MCF 10A (cell line): ENCODE data around the gene PET100. TPM values are rescaled to one million over a fixed set of nuclear protein-coding genes. Genes with fewer than 3 reads are reported as not detected.

ENCODE experiments used
- BruUV-seq: library from RNA; stranded (reverse); fragments of 400-500 nt; replicated peaks from 2 replicates; lab custom pipeline; 2021; lab: Mats Ljungman, UMichigan
- CTCF ChIA-PET: fragments of 300-600 bp; sonication (Branson Sonifier 250); formaldehyde crosslinking; extraction: SDS; loops from one replicate; lab custom pipeline; 2021; ENCODE audit warnings: antibody characterized with exemption, inconsistent platforms; lab: Yijun Ruan, JAX
- POLR2A ChIA-PET: fragments of 300-600, 350-650 bp; sonication (Branson Sonifier 250); formaldehyde crosslinking; extraction: SDS; loops from one replicate; lab custom pipeline; 2020; ENCODE audit warnings: antibody characterized with exemption, inconsistent platforms; lab: Yijun Ruan, JAX
- DNase-seq: peaks from one replicate; pipeline ENCODE4 v3.0.0-alpha.2; 2018; ENCODE audit not compliant: unreplicated experiment
- H3K27ac Mint-ChIP-seq: one replicate; pipeline ENCODE4 v1.8.0; 2022; ENCODE audit warnings: mild to moderate bottlenecking, low read depth, mixed read lengths; ENCODE audit not compliant: unreplicated experiment
- H3K27me3 Mint-ChIP-seq: one replicate; pipeline ENCODE4 v1.8.0; 2022; ENCODE audit warnings: mixed read lengths; ENCODE audit not compliant: insufficient read depth, unreplicated experiment
- H3K36me3 Mint-ChIP-seq: one replicate; pipeline ENCODE4 v1.8.0; 2022; ENCODE audit warnings: mild to moderate bottlenecking, moderate library complexity, mixed read lengths; ENCODE audit not compliant: insufficient read depth, unreplicated experiment
- H3K4me1 Mint-ChIP-seq: one replicate; pipeline ENCODE4 v1.8.0; 2022; ENCODE audit warnings: mixed read lengths; ENCODE audit not compliant: insufficient read depth, unreplicated experiment
- H3K4me3 Mint-ChIP-seq: one replicate; pipeline ENCODE4 v1.8.0; 2022; ENCODE audit warnings: mild to moderate bottlenecking, moderate library complexity, mixed read lengths; ENCODE audit not compliant: unreplicated experiment
- H3K9me3 Mint-ChIP-seq: one replicate; pipeline ENCODE4 v1.8.0; 2022; ENCODE audit warnings: mixed read lengths; ENCODE audit not compliant: unreplicated experiment
- CTCF ChIP-seq: fragments of 200-600 bp; IDR thresholded peaks from one replicate; pipeline ENCODE4 v1.8.0; 2022; ENCODE audit warnings: antibody characterized with exemption, mild to moderate bottlenecking; ENCODE audit not compliant: unreplicated experiment
- intact Hi-C: fragments of 100-400 bp; cut with micrococcal nuclease; formaldehyde crosslinking; loops from 2 replicates; pipeline ENCODE4 v1.14.1; 2022
- total RNA-seq: library from RNA; stranded (reverse); gene quantifications from 2 replicates; pipeline ENCODE4 v1.2.3, GENCODE V29; 2022

PET100 gene
- total RNA-seq, 1 experiment from 2014 or later: 53.9 TPM

DNA sequence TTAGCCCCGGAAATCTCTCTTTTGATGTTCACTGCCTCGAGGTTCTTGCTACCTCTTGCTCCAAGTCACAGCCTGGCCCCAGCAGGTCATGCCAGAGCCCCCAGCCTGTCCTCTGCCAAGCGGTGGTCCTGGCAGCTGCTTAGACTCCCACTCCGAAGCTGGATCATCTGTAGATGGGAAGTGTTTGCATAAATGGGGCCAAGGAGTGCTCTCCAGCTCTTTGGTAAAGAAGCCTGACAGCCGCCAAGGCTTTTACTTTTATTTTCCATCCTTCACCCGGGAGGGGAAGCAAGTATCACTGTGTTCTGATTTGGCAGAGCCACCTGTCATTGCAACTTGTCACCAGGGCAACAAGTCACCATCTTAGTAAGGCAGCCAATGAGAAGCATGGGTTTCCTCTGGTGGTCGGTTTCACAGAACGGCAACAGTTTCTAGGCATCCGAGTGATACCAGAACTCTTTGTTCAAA, 28.7 kb downstream of the PET100 start:
- ChIA-PET POLR2A (no interaction called here), CTCF (interaction anchor here (0.7 to 6.4 kb wide), 3 partner anchors 23 to 219 kb away, joined by 3 to 31 read pairs (median 3); partner anchors contain the start of gene TRAPPC5)
- Mint-ChIP-seq H3K36me3 (no peaks in the 10 kb centered on the region), H3K4me3 (no peak overlapping the region), H3K9me3 (no peaks in the 10 kb centered on the region), H3K27me3 (peaks cover 10% of the 10 kb centered on the region), H3K27ac (no peak overlapping the region), H3K4me1 (peaks cover 6% of the 10 kb centered on the region)
- DNase-seq: no peak
- intact Hi-C loops: no loop called here
- no peak for TF ChIP-seq CTCF
- no TSS peak for BruUV-seq

GRCh38 chr19:7661744-7662538, 32.3 kb downstream of the PET100 start:
- intact Hi-C loops: no loop called here
- ChIA-PET POLR2A (interaction anchor here (0.7 kb wide), 1 partner anchor 89 kb away, joined by 3 read pairs; no protein-coding TSS in a partner anchor), CTCF (interaction anchor here (0.5 to 1.4 kb wide), 6 partner anchors 10 to 282 kb away, joined by 3 to 5 read pairs (median 3); partner anchors contain the start of genes PET100, TRAPPC5 and XAB2)
- no peak for TF ChIP-seq CTCF
- Mint-ChIP-seq H3K27me3 (peaks cover 10% of the 10 kb centered on the region), H3K4me3 (no peak overlapping the region), H3K27ac (no peak overlapping the region), H3K9me3 (no peaks in the 10 kb centered on the region), H3K36me3 (no peaks in the 10 kb centered on the region), H3K4me1 (no peaks in the 10 kb centered on the region)
- BruUV-seq: no TSS peak
- DNase-seq: no peak

- CTCF ChIA-PET: interaction anchor here (0.7 to 1.4 kb wide), 3 partner anchors 9 to 231 kb away, joined by 3 read pairs; no protein-coding TSS in a partner anchor
Observed at GRCh38 chr19:7662657-7663056, 33.1 kb downstream of the PET100 start.

More at GRCh38 chr19:7662657-7663056, 33.1 kb downstream of the PET100 start:
- peaks cover 10% of the 10 kb centered on the region for H3K27me3 Mint-ChIP-seq
- H3K27ac Mint-ChIP-seq: no peak overlapping the region
- H3K4me3 Mint-ChIP-seq: no peak overlapping the region
- intact Hi-C loops: no loop called here
- no peaks in the 10 kb centered on the region for H3K36me3 Mint-ChIP-seq
- H3K4me1 Mint-ChIP-seq: no peaks in the 10 kb centered on the region
- BruUV-seq: no TSS peak
- DNase-seq: no peak
- no peak for TF ChIP-seq CTCF
- no peaks in the 10 kb centered on the region for H3K9me3 Mint-ChIP-seq
- POLR2A ChIA-PET: interaction anchor here (0.5 kb wide), 1 partner anchor 14 kb away, joined by 3 read pairs; no protein-coding TSS in a partner anchor
